H9 (cell line): ENCODE data around the gene GALNT9. TPM values are rescaled to one million over a fixed set of nuclear protein-coding genes. Genes with fewer than 3 reads are reported as not detected.

Source experiments
- DNase-seq: peaks from one replicate; pipeline ENCODE4 v3.0.0-alpha.2; 2017
- H2AFZ ChIP-seq: one replicate; pipeline ENCODE4 v1.6.1; 2013; ENCODE audit warnings: mild to moderate bottlenecking, low read length, control low read depth, moderate library complexity
- H2AK5ac ChIP-seq: 2 replicates; pipeline ENCODE4 v1.6.1; 2013; ENCODE audit warnings: low read length, control low read depth, mixed read lengths; ENCODE audit not compliant: insufficient read length
- H2BK120ac ChIP-seq: one replicate; pipeline ENCODE4 v1.6.1; 2013; ENCODE audit warnings: low read depth, mild to moderate bottlenecking, low read length, control low read depth, inconsistent platforms; ENCODE audit not compliant: poor library complexity, severe bottlenecking
- H2BK12ac ChIP-seq: 2 replicates; pipeline ENCODE4 v1.6.1; 2013; ENCODE audit warnings: low read length, control low read depth, mixed read lengths, low read depth; ENCODE audit not compliant: insufficient read length
- H2BK15ac ChIP-seq: 2 replicates; pipeline ENCODE4 v1.6.1; 2013; ENCODE audit warnings: low read depth, low read length, control low read depth
- H2BK20ac ChIP-seq: one replicate; pipeline ENCODE4 v1.6.1; 2013; ENCODE audit warnings: low read depth, mild to moderate bottlenecking, low read length, control low read depth, inconsistent platforms; ENCODE audit not compliant: poor library complexity, severe bottlenecking
- H2BK5ac ChIP-seq: 2 replicates; pipeline ENCODE4 v1.6.1; 2013; ENCODE audit warnings: low read length, control low read depth, mixed read lengths; ENCODE audit not compliant: insufficient read length
- H3K14ac ChIP-seq: 2 replicates; pipeline ENCODE4 v1.6.1; 2013; ENCODE audit warnings: low read length, control low read depth; ENCODE audit not compliant: insufficient read depth
- H3K18ac ChIP-seq: 2 replicates; pipeline ENCODE4 v1.6.1; 2013; ENCODE audit warnings: low read depth, mild to moderate bottlenecking, mixed read lengths, low read length, control low read depth; ENCODE audit not compliant: insufficient read length
- H3K23ac ChIP-seq: 2 replicates; pipeline ENCODE4 v1.6.1; 2013; ENCODE audit warnings: low read length, control low read depth, mixed read lengths, low read depth; ENCODE audit not compliant: insufficient read length
- H3K23me2 ChIP-seq: 2 replicates; pipeline ENCODE4 v1.6.1; 2013; ENCODE audit warnings: low read depth, mild to moderate bottlenecking, mixed read lengths, low read length, control low read depth; ENCODE audit not compliant: insufficient read length, poor library complexity, severe bottlenecking
- H3K27ac ChIP-seq: 2 replicates; pipeline ENCODE4 v1.5.1; 2013; ENCODE audit warnings: low read length, control low read depth, mixed read lengths, low read depth; ENCODE audit not compliant: insufficient read length
- H3K27me3 ChIP-seq: 2 replicates; pipeline ENCODE4 v1.6.1; 2013; ENCODE audit warnings: low read length, control low read depth, inconsistent platforms; ENCODE audit not compliant: insufficient read depth
- H3K4ac ChIP-seq: 2 replicates; pipeline ENCODE4 v1.6.1; 2013; ENCODE audit warnings: low read depth, mild to moderate bottlenecking, control low read depth, inconsistent platforms, low read length, moderate library complexity
- H3K4me1 ChIP-seq: 2 replicates; pipeline ENCODE4 v1.6.1; 2013; ENCODE audit warnings: low read length, control low read depth, inconsistent platforms; ENCODE audit not compliant: insufficient read depth
- H3K4me2 ChIP-seq: 2 replicates; pipeline ENCODE4 v1.6.1; 2013; ENCODE audit warnings: low read length, control low read depth, mixed read lengths; ENCODE audit not compliant: insufficient read length, insufficient read depth
- H3K56ac ChIP-seq: 2 replicates; pipeline ENCODE4 v1.6.1; 2013; ENCODE audit warnings: low read depth, mild to moderate bottlenecking, mixed read lengths, low read length, control low read depth; ENCODE audit not compliant: insufficient read length
- H3K79me1 ChIP-seq: 2 replicates; pipeline ENCODE4 v1.6.1; 2013; ENCODE audit warnings: low read depth, mild to moderate bottlenecking, moderate library complexity, low read length, control low read depth, inconsistent platforms; ENCODE audit not compliant: insufficient read depth, poor library complexity, severe bottlenecking
- H3K79me2 ChIP-seq: 2 replicates; pipeline ENCODE4 v1.6.1; 2013; ENCODE audit warnings: low read length, control low read depth, inconsistent platforms; ENCODE audit not compliant: insufficient read depth
- H3K9ac ChIP-seq: 2 replicates; pipeline ENCODE4 v1.6.1; 2013; ENCODE audit warnings: low read length, control low read depth, mixed read lengths; ENCODE audit not compliant: insufficient read length; ENCODE audit errors: extremely low read depth
- H3K9me3 ChIP-seq: one replicate; pipeline ENCODE4 v1.6.1; 2013; ENCODE audit warnings: low read depth, low read length, inconsistent platforms; ENCODE audit not compliant: control insufficient read depth
- H3T11ph ChIP-seq: one replicate; pipeline ENCODE4 v1.6.1; 2013; ENCODE audit warnings: mild to moderate bottlenecking, low read length, control low read depth, inconsistent platforms
- H4K20me1 ChIP-seq: one replicate; pipeline ENCODE4 v1.6.1; 2013; ENCODE audit not compliant: control insufficient read depth, insufficient read length, insufficient read depth
- H4K5ac ChIP-seq: 2 replicates; pipeline ENCODE4 v1.6.1; 2013; ENCODE audit warnings: low read depth, mild to moderate bottlenecking, mixed read lengths, low read length, control low read depth; ENCODE audit not compliant: insufficient read length
- H4K8ac ChIP-seq: replicated peaks from 2 replicates; pipeline ENCODE4 v1.6.1; 2013; ENCODE audit warnings: low read length, control low read depth, mixed read lengths, low read depth; ENCODE audit not compliant: insufficient read length
- H4K91ac ChIP-seq: 2 replicates; pipeline ENCODE4 v1.6.1; 2013; ENCODE audit warnings: low read depth, mild to moderate bottlenecking, moderate library complexity, mixed read lengths, low read length, control low read depth; ENCODE audit not compliant: insufficient read length
- H3K27ac Mint-ChIP-seq, 3 experiments: 2 replicates in 2 of 3; 3 replicates in 1 of 3; pipeline ENCODE4 v1.8.0; 2020 to 2021; ENCODE audit warnings: mixed read lengths in 3 of 3, mild to moderate bottlenecking in 1 of 3, moderate library complexity in 1 of 3
- H3K27me3 Mint-ChIP-seq: 2 replicates; pipeline ENCODE4 v1.8.0; 2021; ENCODE audit warnings: low read depth, mild to moderate bottlenecking, moderate library complexity, mixed read lengths
- H3K36me3 Mint-ChIP-seq, 3 experiments: 2 replicates in 2 of 3; 3 replicates in 1 of 3; pipeline ENCODE4 v1.8.0; 2020 to 2021; ENCODE audit warnings: low read depth in 3 of 3, mixed read lengths in 3 of 3; ENCODE audit not compliant: insufficient read depth in 1 of 3
- H3K4me1 Mint-ChIP-seq, 2 experiments: 2 replicates each; pipeline ENCODE4 v1.8.0; 2020; ENCODE audit warnings: mixed read lengths in 2 of 2
- H3K4me3 Mint-ChIP-seq, 2 experiments: 2 replicates in 1 of 2; 3 replicates in 1 of 2; pipeline ENCODE4 v1.8.0; 2020 to 2021; ENCODE audit warnings: mild to moderate bottlenecking in 2 of 2, mixed read lengths in 2 of 2, moderate library complexity in 1 of 2
- H3K9me3 Mint-ChIP-seq, 2 experiments: 2 replicates in 1 of 2; 3 replicates in 1 of 2; pipeline ENCODE4 v1.8.0; 2020; ENCODE audit warnings: mild to moderate bottlenecking in 2 of 2, mixed read lengths in 2 of 2, moderate library complexity in 1 of 2
- WGBS: extraction: QIAGEN DNeasy Blood & Tissue Kit; methylation state at CpG from one replicate; pipeline ENCODE4 v1.1.7; 2013; ENCODE audit warnings: missing lambda C conversion rate, low lambda C conversion rate, mixed read lengths; ENCODE audit not compliant: insufficient read length; ENCODE audit errors: extremely low coverage; 5-methylcytosine and 5-hydroxymethylcytosine counted together
- total RNA-seq: library from RNA; stranded (reverse); gene quantifications from 2 replicates; pipeline ENCODE4 v1.2.1, GENCODE V29; 2021
- TF ChIP-seq, protein P1 (sequence below): fragments of 200-600 bp; sonication (generic); conservative IDR thresholded peaks from 3 replicates; pipeline ENCODE4 v1.8.0; 2021; ENCODE audit warnings: antibody characterized with exemption, mild to moderate bottlenecking

The GALNT9 gene
- total RNA-seq, 1 experiment from 2014 or later: 0.35 TPM

DNA sequence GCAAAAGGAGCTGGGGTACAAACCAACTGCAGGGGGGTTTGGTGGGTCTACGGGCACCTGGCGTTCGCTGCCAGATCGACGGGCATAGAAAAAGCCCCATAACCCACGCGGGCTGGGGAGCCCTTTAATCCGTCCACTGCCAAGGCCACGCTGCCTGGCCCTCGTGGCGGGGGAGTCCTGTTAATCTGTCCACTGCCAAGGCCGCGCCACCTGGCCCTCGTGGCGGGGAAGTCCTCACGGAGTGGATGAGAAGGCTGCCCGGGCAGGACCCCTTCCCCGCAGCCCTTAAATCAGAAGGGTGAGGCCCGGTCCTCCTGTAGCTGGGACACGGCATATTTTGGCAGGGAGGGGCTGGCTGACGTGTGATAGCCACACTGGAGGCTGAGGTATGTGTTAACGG, 99.0 kb downstream of the GALNT9 start:
- Histone ChIP-seq H2AFZ (no peak overlapping the region), H3T11ph (no peak overlapping the region), H4K8ac (no peak overlapping the region), H3K56ac (no peak overlapping the region), H4K91ac (no peak overlapping the region), H3K14ac (no peak overlapping the region; the same call in 1 of the 2 replicates), H3K9me3 (no peaks in the 10 kb centered on the region), H2AK5ac (no peak overlapping the region), H3K4me2 (no peak overlapping the region), H3K23me2 (no peaks in the 10 kb centered on the region), H2BK12ac (no peak overlapping the region), H2BK5ac (no peak overlapping the region), H3K4me1 (no peaks in the 10 kb centered on the region), H3K27ac (no peak overlapping the region), H3K79me1 (no peaks in the 10 kb centered on the region), H3K18ac (no peak overlapping the region), H2BK15ac (no peak overlapping the region), H3K79me2 (no peaks in the 10 kb centered on the region), H4K20me1 (no peaks in the 10 kb centered on the region), H2BK20ac (no peak overlapping the region), H3K4ac (no peak overlapping the region), H3K9ac (no peak overlapping the region), H3K27me3 (no peaks in the 10 kb centered on the region; the same call in 1 of the 2 replicates), H2BK120ac (no peak overlapping the region), H4K5ac (no peak overlapping the region), H3K23ac (no peak overlapping the region)
- no CpG with 5 or more reads among the region's 22 CpGs for WGBS
- Mint-ChIP-seq H3K9me3 (peaks cover 0 to 6% of the 10 kb centered on the region in 2 experiments; a peak in 2 of 5 replicates), H3K27ac (no peak overlapping the region), H3K36me3 (no peaks in the 10 kb centered on the region), H3K27me3 (peaks cover 15% of the 10 kb centered on the region), H3K4me1 (no peaks in the 10 kb centered on the region), H3K4me3 (no peak overlapping the region)
- TF ChIP-seq, protein P1, sequence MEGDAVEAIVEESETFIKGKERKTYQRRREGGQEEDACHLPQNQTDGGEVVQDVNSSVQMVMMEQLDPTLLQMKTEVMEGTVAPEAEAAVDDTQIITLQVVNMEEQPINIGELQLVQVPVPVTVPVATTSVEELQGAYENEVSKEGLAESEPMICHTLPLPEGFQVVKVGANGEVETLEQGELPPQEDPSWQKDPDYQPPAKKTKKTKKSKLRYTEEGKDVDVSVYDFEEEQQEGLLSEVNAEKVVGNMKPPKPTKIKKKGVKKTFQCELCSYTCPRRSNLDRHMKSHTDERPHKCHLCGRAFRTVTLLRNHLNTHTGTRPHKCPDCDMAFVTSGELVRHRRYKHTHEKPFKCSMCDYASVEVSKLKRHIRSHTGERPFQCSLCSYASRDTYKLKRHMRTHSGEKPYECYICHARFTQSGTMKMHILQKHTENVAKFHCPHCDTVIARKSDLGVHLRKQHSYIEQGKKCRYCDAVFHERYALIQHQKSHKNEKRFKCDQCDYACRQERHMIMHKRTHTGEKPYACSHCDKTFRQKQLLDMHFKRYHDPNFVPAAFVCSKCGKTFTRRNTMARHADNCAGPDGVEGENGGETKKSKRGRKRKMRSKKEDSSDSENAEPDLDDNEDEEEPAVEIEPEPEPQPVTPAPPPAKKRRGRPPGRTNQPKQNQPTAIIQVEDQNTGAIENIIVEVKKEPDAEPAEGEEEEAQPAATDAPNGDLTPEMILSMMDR: no peak
- DNase-seq: no peak
